Upper lobe of right lung (tissue), 1 donor: ENCODE measurements around the gene GTF2B. TPM values are rescaled to one million over a fixed set of nuclear protein-coding genes. Genes with fewer than 3 reads are reported as not detected.
"Not testable (repeated sequence)": the region's sequence is repeated elsewhere in the genome, so short reads cannot be mapped to it uniquely, and the experiment has no call there.

Experiments used
- ATAC-seq: fragments of 200-7000 bp; cut with Tn5 transposase; one replicate; pipeline ENCODE4 v1.9.1; 2020; ENCODE audit warnings: mild to moderate bottlenecking, moderate library complexity
- DNase-seq: peaks from one replicate; pipeline ENCODE4 v3.0.0-alpha.2; 2020
- H3K27ac ChIP-seq: fragments of 200-600 bp; one replicate; pipeline ENCODE4 v1.8.0; 2022
- H3K27me3 ChIP-seq: fragments of 200-600 bp; one replicate; pipeline ENCODE4 v1.8.0; 2022; ENCODE audit warnings: mild to moderate bottlenecking
- H3K36me3 ChIP-seq: fragments of 200-600 bp; one replicate; pipeline ENCODE4 v1.8.0; 2022
- H3K4me1 ChIP-seq: fragments of 200-600 bp; one replicate; pipeline ENCODE4 v1.8.0; 2022
- H3K4me3 ChIP-seq: fragments of 200-600 bp; one replicate; pipeline ENCODE4 v1.8.0; 2022; ENCODE audit warnings: mild to moderate bottlenecking
- H3K9me3 ChIP-seq: fragments of 200-600 bp; one replicate; pipeline ENCODE4 v1.8.0; 2022
- intact Hi-C: fragments of 100-400 bp; cut with DNase I; formaldehyde crosslinking; loops from one replicate; pipeline ENCODE4 v1.11.0; 2022
- long read RNA-seq: library from polyadenylated mRNA; unstranded; transcript quantifications from one replicate; pipeline ENCODE4 v2.0.0, GENCODE V29; 2021
- total RNA-seq: library from RNA; stranded (reverse); fragmentation: NEBNext Ultra II Directional; extraction: Animal tissue kit (Norgen Biotek cat#: 25700); gene quantifications from one replicate; pipeline ENCODE4 v1.2.1, GENCODE V29; 2021
- TF ChIP-seq, protein P1 (sequence below): fragments of 200-600 bp; IDR thresholded peaks from one replicate; pipeline ENCODE4 v1.8.0; 2022; ENCODE audit warnings: antibody characterized with exemption
- donor health status: DM: no; HTN: yes; CAD: no; lungs with severe emphysema.

The GTF2B gene
- 20.8 TPM for total RNA-seq
- long read RNA-seq, transcript GTF2B-201 (7 exons, 1,351 nt) = major isoform, 28 of 35 reads
- long read RNA-seq, partial matches to known transcripts = 1 of 35 reads
- long read RNA-seq, other reads (novel, unspliced or antisense) = 6 of 35 reads

GRCh38 chr1:88891318-88891950, at the start of gene GTF2B:
GTF2B (minus strand) TSS chr1:88891567; CDS start chr1:88891499, 68 bp downstream.
- H3K27me3 ChIP-seq = no peaks in the 10 kb centered on the region
- H3K9me3 ChIP-seq = no peaks in the 10 kb centered on the region
- peak; percentile 91 for DNase-seq
- TF ChIP-seq, protein P1, sequence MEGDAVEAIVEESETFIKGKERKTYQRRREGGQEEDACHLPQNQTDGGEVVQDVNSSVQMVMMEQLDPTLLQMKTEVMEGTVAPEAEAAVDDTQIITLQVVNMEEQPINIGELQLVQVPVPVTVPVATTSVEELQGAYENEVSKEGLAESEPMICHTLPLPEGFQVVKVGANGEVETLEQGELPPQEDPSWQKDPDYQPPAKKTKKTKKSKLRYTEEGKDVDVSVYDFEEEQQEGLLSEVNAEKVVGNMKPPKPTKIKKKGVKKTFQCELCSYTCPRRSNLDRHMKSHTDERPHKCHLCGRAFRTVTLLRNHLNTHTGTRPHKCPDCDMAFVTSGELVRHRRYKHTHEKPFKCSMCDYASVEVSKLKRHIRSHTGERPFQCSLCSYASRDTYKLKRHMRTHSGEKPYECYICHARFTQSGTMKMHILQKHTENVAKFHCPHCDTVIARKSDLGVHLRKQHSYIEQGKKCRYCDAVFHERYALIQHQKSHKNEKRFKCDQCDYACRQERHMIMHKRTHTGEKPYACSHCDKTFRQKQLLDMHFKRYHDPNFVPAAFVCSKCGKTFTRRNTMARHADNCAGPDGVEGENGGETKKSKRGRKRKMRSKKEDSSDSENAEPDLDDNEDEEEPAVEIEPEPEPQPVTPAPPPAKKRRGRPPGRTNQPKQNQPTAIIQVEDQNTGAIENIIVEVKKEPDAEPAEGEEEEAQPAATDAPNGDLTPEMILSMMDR = no peak
- peaks cover 18% of the 10 kb centered on the region for H3K4me1 ChIP-seq
- peak; percentile 98 for ATAC-seq
- H3K27ac ChIP-seq = peak within 1 kb of the TSS; percentile 95
- peaks cover 10% of the 10 kb centered on the region for H3K36me3 ChIP-seq
- peak within 1 kb of the TSS; percentile 96 for H3K4me3 ChIP-seq
- intact Hi-C loops = no loop called here

DNA sequence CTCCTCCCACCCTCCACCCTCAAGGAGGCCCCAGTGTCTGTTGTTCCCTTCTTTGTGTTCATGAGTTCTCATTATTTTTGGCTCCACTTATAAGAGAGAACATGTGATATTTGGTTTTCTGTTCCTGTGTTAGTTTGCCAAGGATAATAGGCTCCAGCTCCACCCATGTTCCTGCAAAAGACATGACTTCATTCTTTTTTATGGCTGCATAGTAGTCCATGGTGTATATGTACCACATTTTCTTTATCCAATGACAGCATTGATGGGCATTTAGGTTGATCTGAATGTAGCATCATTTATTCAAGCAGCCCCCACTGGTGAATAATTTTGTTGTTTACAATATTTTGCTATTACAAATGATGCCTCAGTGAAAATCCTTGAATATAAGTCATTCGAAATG, 47.2 kb upstream of the GTF2B start:
- intact Hi-C loops, H3K9me3 ChIP-seq, DNase-seq, H3K4me3 ChIP-seq, ATAC-seq, H3K27me3 ChIP-seq, H3K4me1 ChIP-seq, H3K27ac ChIP-seq: not testable (repeated sequence)
- peaks cover 83% of the 10 kb centered on the region for H3K36me3 ChIP-seq

GRCh38 chr1:88936760-88937342, 45.5 kb upstream of the GTF2B start:
- intact Hi-C loops = no loop called here
- Histone ChIP-seq H3K36me3 (peaks cover 83% of the 10 kb centered on the region), H3K27ac (no peak overlapping the region), H3K4me1 (no peaks in the 10 kb centered on the region), H3K4me3 (no peak overlapping the region), H3K9me3 (no peaks in the 10 kb centered on the region), H3K27me3 (no peaks in the 10 kb centered on the region)
- ATAC-seq (peak; percentile 44), DNase-seq (no peak)
- TF ChIP-seq, protein P1 = no peak

DNA sequence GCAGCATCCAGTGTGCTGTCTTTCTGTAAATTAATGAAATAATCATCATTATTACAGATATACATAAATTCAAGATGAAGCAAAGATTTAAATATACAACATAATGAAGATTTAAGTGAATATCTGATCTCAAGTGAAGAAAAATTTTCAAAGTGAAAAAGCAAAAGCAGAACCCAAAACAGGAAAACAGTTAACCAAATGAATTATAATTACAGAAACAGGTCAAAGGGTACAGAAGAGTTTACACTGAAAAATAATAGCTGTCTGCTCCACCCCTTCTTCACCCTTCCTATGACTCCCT, 44.8 kb upstream of the GTF2B start:
- Histone ChIP-seq H3K27me3 (no peaks in the 10 kb centered on the region), H3K9me3 (no peaks in the 10 kb centered on the region), H3K27ac (no peak overlapping the region), H3K36me3 (peaks cover 78% of the 10 kb centered on the region), H3K4me3 (no peak overlapping the region), H3K4me1 (no peaks in the 10 kb centered on the region)
- ATAC-seq (no peak), DNase-seq (no peak)
- intact Hi-C loops = no loop called here
- TF ChIP-seq, protein P1 = no peak

GRCh38 chr1:88935522-88936222, 44.3 kb upstream of the GTF2B start:
- Histone ChIP-seq H3K27ac (no peak overlapping the region), H3K36me3 (peaks cover 74% of the 10 kb centered on the region)
- TF ChIP-seq, protein P1 = peak; percentile 70

GRCh38 chr1:88930176-88930575, 38.8 kb upstream of the GTF2B start:
- H3K36me3 ChIP-seq = peaks cover 49% of the 10 kb centered on the region
- ATAC-seq, intact Hi-C loops: not testable (repeated sequence)

More at GRCh38 chr1:88935522-88936222, 44.3 kb upstream of the GTF2B start:
- intact Hi-C loops = no loop called here
- Histone ChIP-seq H3K9me3 (no peaks in the 10 kb centered on the region), H3K4me3 (no peak overlapping the region), H3K4me1 (no peaks in the 10 kb centered on the region), H3K27me3 (no peaks in the 10 kb centered on the region)
- DNase-seq (no peak), ATAC-seq (peak; percentile 70)

More at GRCh38 chr1:88930176-88930575, 38.8 kb upstream of the GTF2B start:
- not testable (repeated sequence) for H3K4me3 ChIP-seq, H3K27me3 ChIP-seq, H3K4me1 ChIP-seq, H3K9me3 ChIP-seq, H3K27ac ChIP-seq, DNase-seq
